ENCODE measurements around the gene PDK4. TPM values are rescaled to one million over a fixed set of nuclear protein-coding genes. Genes with fewer than 3 reads are reported as not detected.
A peak's percentile ranks its signal among the peaks of the same experiment; 100 is the strongest.

The PDK4 gene
- total and polyA plus RNA-seq, 8 donors, result 20.0 to 56.6 (median 32.1) TPM

GRCh38 chr7:95631527-95631926 lies 35.2 kb upstream of the PDK4 start:
- Histone ChIP-seq H3K4me1 (peaks cover 0 to 15% of the 10 kb centered on the region in 2 donors), H3K9me3 (no peaks in the 10 kb centered on the region), H3K36me3 (no peaks in the 10 kb centered on the region), H3K27me3 (no peaks in the 10 kb centered on the region), H3K4me3 (no peak overlapping the region), H3K27ac (no peak overlapping the region)
- no peak for ATAC-seq
- TF ChIP-seq CTCF (IDR thresholded peaks at IDR 0.05), result no peak
- intact Hi-C loops (cut with DNase I), result no loop called here
- DNase-seq, result no peak

- H3K27ac ChIP-seq, result peak overlapping the region in 1 of 2 donors; percentile 13
- DNase-seq, result no peak
- peak; percentile 77 for ATAC-seq
- no peaks in the 10 kb centered on the region for H3K27me3 ChIP-seq
- H3K4me3 ChIP-seq, result no peak overlapping the region
- H3K9me3 ChIP-seq, result no peaks in the 10 kb centered on the region
- intact Hi-C loops (cut with DNase I), result no loop called here
- H3K4me1 ChIP-seq, result peaks cover 0 to 13% of the 10 kb centered on the region in 2 donors
- no peak for TF ChIP-seq CTCF (IDR thresholded peaks at IDR 0.05)
- H3K36me3 ChIP-seq, result no peaks in the 10 kb centered on the region
Measured at GRCh38 chr7:95630702-95631458, 34.6 kb upstream of the PDK4 start.

GRCh38 chr7:95628831-95629439 lies 32.6 kb upstream of the PDK4 start:
- ATAC-seq (no peak), DNase-seq (no peak)
- peak overlapping the region in 1 of 2 donors; percentile 14 for H3K27ac ChIP-seq
- H3K9me3 ChIP-seq, result no peaks in the 10 kb centered on the region
- H3K27me3 ChIP-seq, result no peaks in the 10 kb centered on the region
- no peak overlapping the region for H3K4me3 ChIP-seq
- intact Hi-C loops (cut with DNase I), result no loop called here
- peaks cover 0 to 13% of the 10 kb centered on the region in 2 donors for H3K4me1 ChIP-seq
- no peak for TF ChIP-seq CTCF (IDR thresholded peaks at IDR 0.05)
- H3K36me3 ChIP-seq, result no peaks in the 10 kb centered on the region

GRCh38 chr7:95623788-95624187 lies 27.5 kb upstream of the PDK4 start:
- no peak for DNase-seq
- ATAC-seq, result no peak
- no peak overlapping the region for H3K4me3 ChIP-seq
- H3K27me3 ChIP-seq, result no peaks in the 10 kb centered on the region
- peaks cover 0 to 7% of the 10 kb centered on the region in 2 donors for H3K4me1 ChIP-seq
- no peaks in the 10 kb centered on the region for H3K36me3 ChIP-seq
- TF ChIP-seq CTCF (IDR thresholded peaks at IDR 0.05), result no peak
- intact Hi-C loops (cut with DNase I), result no loop called here
- no peaks in the 10 kb centered on the region for H3K9me3 ChIP-seq
- no peak overlapping the region for H3K27ac ChIP-seq

- H3K9me3 ChIP-seq, result no peaks in the 10 kb centered on the region
- peaks cover 0 to 7% of the 10 kb centered on the region in 2 donors for H3K4me1 ChIP-seq
- no peaks in the 10 kb centered on the region for H3K36me3 ChIP-seq
- no peak overlapping the region for H3K27ac ChIP-seq
- ATAC-seq, result no peak
- intact Hi-C loops (cut with DNase I), result no loop called here
- TF ChIP-seq CTCF (IDR thresholded peaks at IDR 0.05), result no peak
- H3K27me3 ChIP-seq, result no peaks in the 10 kb centered on the region
- no peak for DNase-seq
- no peak overlapping the region for H3K4me3 ChIP-seq
Measured at GRCh38 chr7:95622859-95623258, 26.5 kb upstream of the PDK4 start.

All from left lung (tissue), 10 donors.